Measurements from ENCODE around the gene UBE2E3. TPM values are rescaled to one million over a fixed set of nuclear protein-coding genes. Genes with fewer than 3 reads are reported as not detected.

The UBE2E3 gene
- total RNA-seq, 1 experiment from 2014 or later = 91.3 TPM

- no peak overlapping the region for H3K4me3 ChIP-seq (ENCODE audit: low read depth in 2 of 2, low read length in 2 of 2)
- no peaks in the 10 kb centered on the region for H3K9me3 ChIP-seq (ENCODE audit: control insufficient read depth, insufficient read depth, low read depth, low read length)
- DNase-seq (ENCODE audit: low read depth, low spot score) (no peak), ATAC-seq (no peak)
- intact Hi-C loops (cut with micrococcal nuclease; ENCODE audit: unreplicated experiment) (no loop called here), in situ Hi-C loops (cut with HindIII; ENCODE audit: low pct_unique_long_range_greater_than_20kb, low sequenced_read_pairs) (no loop called here)
- ChIA-PET CTCF (no interaction called here), POLR2A (no interaction called here)
- no peaks in the 10 kb centered on the region for H3K27me3 ChIP-seq (ENCODE audit: control insufficient read depth, insufficient read depth, low read length)
- H3K4me1 ChIP-seq (ENCODE audit: control insufficient read depth, insufficient read depth, low read length) = no peaks in the 10 kb centered on the region
- TF ChIP-seq SIN3A (IDR thresholded peaks at IDR 0.05; ENCODE audit: borderline replicate concordance, insufficient read depth, low read depth, low read length) (no peak), TCF7L2 (IDR thresholded peaks at IDR 0.05; ENCODE audit: low read depth, low read length) (no peak), REST (IDR thresholded peaks at IDR 0.05; ENCODE audit: insufficient read depth in 1 of 2, low read depth in 2 of 2, low read length in 1 of 2) (no peak), POLR2AphosphoS5 (IDR thresholded peaks at IDR 0.05; ENCODE audit: low read depth, low read length) (no peak)
- TF ChIP-seq, protein P1, sequence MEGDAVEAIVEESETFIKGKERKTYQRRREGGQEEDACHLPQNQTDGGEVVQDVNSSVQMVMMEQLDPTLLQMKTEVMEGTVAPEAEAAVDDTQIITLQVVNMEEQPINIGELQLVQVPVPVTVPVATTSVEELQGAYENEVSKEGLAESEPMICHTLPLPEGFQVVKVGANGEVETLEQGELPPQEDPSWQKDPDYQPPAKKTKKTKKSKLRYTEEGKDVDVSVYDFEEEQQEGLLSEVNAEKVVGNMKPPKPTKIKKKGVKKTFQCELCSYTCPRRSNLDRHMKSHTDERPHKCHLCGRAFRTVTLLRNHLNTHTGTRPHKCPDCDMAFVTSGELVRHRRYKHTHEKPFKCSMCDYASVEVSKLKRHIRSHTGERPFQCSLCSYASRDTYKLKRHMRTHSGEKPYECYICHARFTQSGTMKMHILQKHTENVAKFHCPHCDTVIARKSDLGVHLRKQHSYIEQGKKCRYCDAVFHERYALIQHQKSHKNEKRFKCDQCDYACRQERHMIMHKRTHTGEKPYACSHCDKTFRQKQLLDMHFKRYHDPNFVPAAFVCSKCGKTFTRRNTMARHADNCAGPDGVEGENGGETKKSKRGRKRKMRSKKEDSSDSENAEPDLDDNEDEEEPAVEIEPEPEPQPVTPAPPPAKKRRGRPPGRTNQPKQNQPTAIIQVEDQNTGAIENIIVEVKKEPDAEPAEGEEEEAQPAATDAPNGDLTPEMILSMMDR (IDR thresholded peaks at IDR 0.05) = no peak
- H3K36me3 ChIP-seq (ENCODE audit: control insufficient read depth, insufficient read depth, low read length) = no peaks in the 10 kb centered on the region
- H3K27ac ChIP-seq (ENCODE audit: low read length) = no peak overlapping the region
- BruUV-seq (replicated peaks) = no TSS peak
Measured at GRCh38 chr2:181112916-181113315, 132.5 kb downstream of the UBE2E3 start.

All from Panc1 (cell line).